ENCODE measurements around the gene PIGQ.

PIGQ gene

GRCh38 chr16:606656-607307 lies 37.0 kb downstream of the PIGQ start:
- no peak for DNase-seq (ENCODE audit: low read depth)

GRCh38 chr16:608019-608418 lies 38.3 kb downstream of the PIGQ start:
- DNase-seq (ENCODE audit: low read depth): no peak

- no peak for DNase-seq (ENCODE audit: low read depth)
These were observed 39.5 kb downstream of the PIGQ start for GRCh38 chr16:609316-609715.

- DNase-seq (ENCODE audit: low read depth): no peak
These were observed 40.2 kb downstream of the PIGQ start for GRCh38 chr16:609984-610383.

- DNase-seq (ENCODE audit: low read depth): no peak
These were observed 41.0 kb downstream of the PIGQ start for GRCh38 chr16:610513-611381.

GRCh38 chr16:615122-615521 lies 45.4 kb downstream of the PIGQ start:
- DNase-seq (ENCODE audit: low read depth): no peak

GRCh38 chr16:616733-617586 lies 47.2 kb downstream of the PIGQ start:
- DNase-seq (ENCODE audit: low read depth): no peak

GRCh38 chr16:617855-618254 lies 48.1 kb downstream of the PIGQ start:
- no peak for DNase-seq (ENCODE audit: low read depth)

- no peak for DNase-seq (ENCODE audit: low read depth)
These were observed 49.8 kb downstream of the PIGQ start for GRCh38 chr16:619476-620100.

- no peak for DNase-seq (ENCODE audit: low read depth)
These were observed 51.1 kb downstream of the PIGQ start for GRCh38 chr16:620700-621525.

- no peak for DNase-seq (ENCODE audit: low read depth)
These were observed 51.8 kb downstream of the PIGQ start for GRCh38 chr16:621526-622105.

GRCh38 chr16:622920-623280 lies 53.1 kb downstream of the PIGQ start:
- no peak for DNase-seq (ENCODE audit: low read depth)

- DNase-seq (ENCODE audit: low read depth): no peak
These were observed 54.8 kb downstream of the PIGQ start for GRCh38 chr16:624526-625070.

- DNase-seq (ENCODE audit: low read depth): no peak
These were observed 55.6 kb downstream of the PIGQ start for GRCh38 chr16:625117-625976.

- no peak for DNase-seq (ENCODE audit: low read depth)
These were observed 56.4 kb downstream of the PIGQ start for GRCh38 chr16:625977-626765.

- DNase-seq (ENCODE audit: low read depth): peak; percentile 97
These were observed 57.2 kb downstream of the PIGQ start for GRCh38 chr16:626787-627453.

GRCh38 chr16:627454-628239 lies 57.9 kb downstream of the PIGQ start:
- DNase-seq (ENCODE audit: low read depth): no peak
